ENCODE measurements around the gene MS4A6E.

DNA sequence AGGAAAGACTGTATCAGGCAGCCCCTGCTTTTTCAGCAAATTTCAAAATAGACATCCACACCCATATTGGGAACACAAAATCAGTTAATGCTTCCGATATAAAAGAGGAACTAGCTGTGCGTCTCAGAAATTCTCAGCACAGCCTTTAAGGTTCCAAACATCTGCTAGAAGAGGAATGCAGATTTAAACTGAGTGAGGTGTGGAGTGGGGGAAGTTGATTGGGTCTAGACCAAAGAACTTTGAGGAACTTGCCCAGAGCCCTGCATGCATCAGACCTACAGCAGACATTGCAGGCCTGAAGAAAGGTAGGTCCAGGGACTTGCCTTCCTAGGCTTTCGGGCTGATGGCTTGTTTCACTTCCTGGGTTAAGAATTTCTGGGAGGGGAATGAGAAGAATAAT, 46.6 kb upstream of the MS4A6E start, which contains the start of gene MS4A4A:
- TF ChIP-seq, protein P1, sequence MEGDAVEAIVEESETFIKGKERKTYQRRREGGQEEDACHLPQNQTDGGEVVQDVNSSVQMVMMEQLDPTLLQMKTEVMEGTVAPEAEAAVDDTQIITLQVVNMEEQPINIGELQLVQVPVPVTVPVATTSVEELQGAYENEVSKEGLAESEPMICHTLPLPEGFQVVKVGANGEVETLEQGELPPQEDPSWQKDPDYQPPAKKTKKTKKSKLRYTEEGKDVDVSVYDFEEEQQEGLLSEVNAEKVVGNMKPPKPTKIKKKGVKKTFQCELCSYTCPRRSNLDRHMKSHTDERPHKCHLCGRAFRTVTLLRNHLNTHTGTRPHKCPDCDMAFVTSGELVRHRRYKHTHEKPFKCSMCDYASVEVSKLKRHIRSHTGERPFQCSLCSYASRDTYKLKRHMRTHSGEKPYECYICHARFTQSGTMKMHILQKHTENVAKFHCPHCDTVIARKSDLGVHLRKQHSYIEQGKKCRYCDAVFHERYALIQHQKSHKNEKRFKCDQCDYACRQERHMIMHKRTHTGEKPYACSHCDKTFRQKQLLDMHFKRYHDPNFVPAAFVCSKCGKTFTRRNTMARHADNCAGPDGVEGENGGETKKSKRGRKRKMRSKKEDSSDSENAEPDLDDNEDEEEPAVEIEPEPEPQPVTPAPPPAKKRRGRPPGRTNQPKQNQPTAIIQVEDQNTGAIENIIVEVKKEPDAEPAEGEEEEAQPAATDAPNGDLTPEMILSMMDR (IDR thresholded peaks at IDR 0.05), result no peak
- TF ChIP-seq POLR2A (IDR thresholded peaks at IDR 0.05) (no peak), EP300 (IDR thresholded peaks at IDR 0.05) (no peak)

Measured in ovary (tissue), 3 donors.